Panc1 (cell line): ENCODE data around the gene MEGF6.

Experiments
- CTCF ChIP-seq: fragments of 450-650 bp; IDR thresholded peaks from 2 replicates; pipeline ENCODE4 v1.5.1; 2017; ENCODE audit warnings: mild to moderate bottlenecking
- POLR2AphosphoS5 ChIP-seq: IDR thresholded peaks from 2 replicates; pipeline ENCODE4 v1.6.1; 2012; ENCODE audit warnings: mild to moderate bottlenecking, low read depth, low read length, moderate library complexity
- SIN3A ChIP-seq: IDR thresholded peaks from 2 replicates; pipeline ENCODE4 v1.6.1; 2012; ENCODE audit warnings: low read depth, mild to moderate bottlenecking, low read length, moderate library complexity, borderline replicate concordance; ENCODE audit not compliant: insufficient read depth
- TCF7L2 ChIP-seq: IDR thresholded peaks from 2 replicates; pipeline ENCODE4 v1.6.1; 2011; ENCODE audit warnings: mild to moderate bottlenecking, low read depth, low read length, inconsistent platforms
- TF ChIP-seq, protein P1 (sequence below), 2 experiments: IDR thresholded peaks; 2 replicates each; pipeline ENCODE4 v1.6.1; 2011 to 2012; ENCODE audit warnings: low read depth in 2 of 2, control low read depth in 1 of 2, low read length in 1 of 2, mild to moderate bottlenecking in 1 of 2, moderate library complexity in 1 of 2; ENCODE audit not compliant: insufficient read depth in 1 of 2

DNA sequence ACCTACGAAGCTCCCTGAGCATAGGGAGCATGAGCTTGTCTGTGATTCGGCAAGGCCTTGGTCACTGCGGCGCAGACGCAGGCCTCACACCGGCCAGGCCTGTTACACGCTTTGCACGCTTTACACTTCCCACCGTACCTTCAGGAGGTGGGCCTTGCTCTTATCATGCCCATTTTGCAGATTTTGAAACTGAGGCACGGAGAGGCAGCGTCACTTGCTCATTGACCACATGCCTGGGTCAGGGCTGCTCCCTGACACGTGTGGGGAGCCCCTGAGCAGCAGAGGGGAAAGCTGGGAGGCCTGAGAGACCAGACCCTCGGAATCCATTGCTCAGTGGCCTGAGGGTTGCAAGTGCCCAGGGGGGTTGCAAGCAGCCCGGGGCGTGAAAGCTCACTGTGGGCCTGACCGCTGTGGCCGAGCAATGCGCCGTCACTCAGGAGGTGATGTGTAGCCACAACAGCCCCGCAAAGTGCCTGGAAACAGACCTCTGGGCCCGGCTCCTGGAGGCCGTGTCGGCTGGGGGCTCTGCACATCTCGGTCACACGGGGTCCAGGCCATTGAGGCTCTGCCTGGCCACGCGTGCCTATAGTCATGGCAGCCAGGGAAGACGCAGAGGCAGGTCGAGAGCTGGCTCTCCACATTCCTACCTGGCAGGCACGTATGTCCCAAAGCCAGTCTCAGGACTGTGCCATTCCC is 149.9 kb downstream of the MEGF6 start:
- TF ChIP-seq CTCF = no peak
- TF ChIP-seq POLR2AphosphoS5 = no peak
- TF ChIP-seq, protein P1, sequence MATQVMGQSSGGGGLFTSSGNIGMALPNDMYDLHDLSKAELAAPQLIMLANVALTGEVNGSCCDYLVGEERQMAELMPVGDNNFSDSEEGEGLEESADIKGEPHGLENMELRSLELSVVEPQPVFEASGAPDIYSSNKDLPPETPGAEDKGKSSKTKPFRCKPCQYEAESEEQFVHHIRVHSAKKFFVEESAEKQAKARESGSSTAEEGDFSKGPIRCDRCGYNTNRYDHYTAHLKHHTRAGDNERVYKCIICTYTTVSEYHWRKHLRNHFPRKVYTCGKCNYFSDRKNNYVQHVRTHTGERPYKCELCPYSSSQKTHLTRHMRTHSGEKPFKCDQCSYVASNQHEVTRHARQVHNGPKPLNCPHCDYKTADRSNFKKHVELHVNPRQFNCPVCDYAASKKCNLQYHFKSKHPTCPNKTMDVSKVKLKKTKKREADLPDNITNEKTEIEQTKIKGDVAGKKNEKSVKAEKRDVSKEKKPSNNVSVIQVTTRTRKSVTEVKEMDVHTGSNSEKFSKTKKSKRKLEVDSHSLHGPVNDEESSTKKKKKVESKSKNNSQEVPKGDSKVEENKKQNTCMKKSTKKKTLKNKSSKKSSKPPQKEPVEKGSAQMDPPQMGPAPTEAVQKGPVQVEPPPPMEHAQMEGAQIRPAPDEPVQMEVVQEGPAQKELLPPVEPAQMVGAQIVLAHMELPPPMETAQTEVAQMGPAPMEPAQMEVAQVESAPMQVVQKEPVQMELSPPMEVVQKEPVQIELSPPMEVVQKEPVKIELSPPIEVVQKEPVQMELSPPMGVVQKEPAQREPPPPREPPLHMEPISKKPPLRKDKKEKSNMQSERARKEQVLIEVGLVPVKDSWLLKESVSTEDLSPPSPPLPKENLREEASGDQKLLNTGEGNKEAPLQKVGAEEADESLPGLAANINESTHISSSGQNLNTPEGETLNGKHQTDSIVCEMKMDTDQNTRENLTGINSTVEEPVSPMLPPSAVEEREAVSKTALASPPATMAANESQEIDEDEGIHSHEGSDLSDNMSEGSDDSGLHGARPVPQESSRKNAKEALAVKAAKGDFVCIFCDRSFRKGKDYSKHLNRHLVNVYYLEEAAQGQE (IDR thresholded peaks at IDR 0.05; ENCODE audit: insufficient read depth in 1 of 2, low read depth in 2 of 2, low read length in 1 of 2) = no peak
- no peak for TF ChIP-seq SIN3A
- TF ChIP-seq TCF7L2 = no peak
